Choroid plexus epithelial cell (primary cell): ENCODE data around the gene PRAME.
A peak's percentile ranks its signal among the peaks of the same experiment; 100 is the strongest.

ENCODE experiments used
- DNase-seq: peaks from one replicate; pipeline ENCODE4 v3.0.0-alpha.2; 2010; ENCODE audit warnings: low read depth
- H3K4me3 ChIP-seq: 2 replicates; pipeline ENCODE4 v1.5.1; 2011; ENCODE audit warnings: low read depth, mild to moderate bottlenecking, control low read depth, low read length, moderate library complexity
- TF ChIP-seq, protein P1 (sequence below): conservative IDR thresholded peaks from 2 replicates; pipeline ENCODE4 v1.5.1; 2011; ENCODE audit warnings: low read depth, mild to moderate bottlenecking, control low read depth, inconsistent platforms, low read length, moderate library complexity

PRAME gene

GRCh38 chr22:22554587-22555284 is 4.3 kb downstream of the PRAME start:
- TF ChIP-seq, protein P1, sequence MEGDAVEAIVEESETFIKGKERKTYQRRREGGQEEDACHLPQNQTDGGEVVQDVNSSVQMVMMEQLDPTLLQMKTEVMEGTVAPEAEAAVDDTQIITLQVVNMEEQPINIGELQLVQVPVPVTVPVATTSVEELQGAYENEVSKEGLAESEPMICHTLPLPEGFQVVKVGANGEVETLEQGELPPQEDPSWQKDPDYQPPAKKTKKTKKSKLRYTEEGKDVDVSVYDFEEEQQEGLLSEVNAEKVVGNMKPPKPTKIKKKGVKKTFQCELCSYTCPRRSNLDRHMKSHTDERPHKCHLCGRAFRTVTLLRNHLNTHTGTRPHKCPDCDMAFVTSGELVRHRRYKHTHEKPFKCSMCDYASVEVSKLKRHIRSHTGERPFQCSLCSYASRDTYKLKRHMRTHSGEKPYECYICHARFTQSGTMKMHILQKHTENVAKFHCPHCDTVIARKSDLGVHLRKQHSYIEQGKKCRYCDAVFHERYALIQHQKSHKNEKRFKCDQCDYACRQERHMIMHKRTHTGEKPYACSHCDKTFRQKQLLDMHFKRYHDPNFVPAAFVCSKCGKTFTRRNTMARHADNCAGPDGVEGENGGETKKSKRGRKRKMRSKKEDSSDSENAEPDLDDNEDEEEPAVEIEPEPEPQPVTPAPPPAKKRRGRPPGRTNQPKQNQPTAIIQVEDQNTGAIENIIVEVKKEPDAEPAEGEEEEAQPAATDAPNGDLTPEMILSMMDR = no peak
- no peak overlapping the region for H3K4me3 ChIP-seq
- no peak for DNase-seq

GRCh38 chr22:22553735-22554586 is 5.1 kb downstream of the PRAME start:
- DNase-seq = peak; percentile 8
- no peak overlapping the region for H3K4me3 ChIP-seq
- TF ChIP-seq, protein P1 = no peak

DNA sequence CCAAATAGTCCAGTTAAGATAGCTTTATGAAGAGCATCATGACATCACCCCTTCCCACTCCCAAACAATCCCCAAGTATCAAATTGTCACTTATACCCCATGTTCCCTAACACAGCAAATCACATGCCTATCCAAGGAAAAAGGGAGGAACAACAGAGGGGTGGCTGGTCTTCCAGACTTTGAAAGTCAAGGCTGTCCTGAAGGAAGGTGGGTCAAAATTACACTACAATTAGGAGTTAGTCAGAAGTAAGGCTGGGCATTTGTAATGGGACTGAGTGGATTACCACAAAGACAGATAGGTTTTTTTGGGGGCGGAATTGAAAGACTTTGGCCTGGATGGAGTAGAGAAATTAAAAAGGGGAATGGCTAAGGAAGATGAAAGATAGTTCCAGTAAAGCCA is 5.9 kb downstream of the PRAME start:
- TF ChIP-seq, protein P1 = no peak
- H3K4me3 ChIP-seq = no peak overlapping the region
- no peak for DNase-seq

DNA sequence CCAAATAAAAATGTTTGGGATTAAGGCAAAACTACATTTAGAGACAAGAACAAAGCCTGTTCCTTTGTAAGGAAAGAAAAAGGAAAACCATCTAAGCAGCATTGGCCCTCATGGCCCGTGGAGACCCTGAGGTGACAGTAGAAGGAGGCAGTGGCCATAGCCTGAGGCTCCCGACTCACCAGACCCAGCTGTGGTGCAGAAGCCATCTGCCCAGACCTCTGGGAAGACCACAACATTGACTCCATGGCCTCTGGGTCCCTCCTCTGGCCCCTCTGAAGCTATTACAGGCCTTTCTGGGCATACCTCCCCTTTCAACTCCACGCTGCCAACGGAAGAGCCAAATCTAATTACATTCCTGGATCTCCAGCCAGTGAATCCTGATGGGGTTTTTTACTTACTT is 6.4 kb downstream of the PRAME start:
- DNase-seq = peak; percentile 14
- no peak overlapping the region for H3K4me3 ChIP-seq
- TF ChIP-seq, protein P1 = no peak

GRCh38 chr22:22550789-22551434 is 8.2 kb downstream of the PRAME start:
- DNase-seq = no peak
- TF ChIP-seq, protein P1 = no peak
- no peak overlapping the region for H3K4me3 ChIP-seq

GRCh38 chr22:22548910-22549309 is 10.2 kb downstream of the PRAME start:
- TF ChIP-seq, protein P1 = no peak
- no peak overlapping the region for H3K4me3 ChIP-seq
- DNase-seq = no peak
